Measurements from ENCODE around the gene NR2F2.

DNA sequence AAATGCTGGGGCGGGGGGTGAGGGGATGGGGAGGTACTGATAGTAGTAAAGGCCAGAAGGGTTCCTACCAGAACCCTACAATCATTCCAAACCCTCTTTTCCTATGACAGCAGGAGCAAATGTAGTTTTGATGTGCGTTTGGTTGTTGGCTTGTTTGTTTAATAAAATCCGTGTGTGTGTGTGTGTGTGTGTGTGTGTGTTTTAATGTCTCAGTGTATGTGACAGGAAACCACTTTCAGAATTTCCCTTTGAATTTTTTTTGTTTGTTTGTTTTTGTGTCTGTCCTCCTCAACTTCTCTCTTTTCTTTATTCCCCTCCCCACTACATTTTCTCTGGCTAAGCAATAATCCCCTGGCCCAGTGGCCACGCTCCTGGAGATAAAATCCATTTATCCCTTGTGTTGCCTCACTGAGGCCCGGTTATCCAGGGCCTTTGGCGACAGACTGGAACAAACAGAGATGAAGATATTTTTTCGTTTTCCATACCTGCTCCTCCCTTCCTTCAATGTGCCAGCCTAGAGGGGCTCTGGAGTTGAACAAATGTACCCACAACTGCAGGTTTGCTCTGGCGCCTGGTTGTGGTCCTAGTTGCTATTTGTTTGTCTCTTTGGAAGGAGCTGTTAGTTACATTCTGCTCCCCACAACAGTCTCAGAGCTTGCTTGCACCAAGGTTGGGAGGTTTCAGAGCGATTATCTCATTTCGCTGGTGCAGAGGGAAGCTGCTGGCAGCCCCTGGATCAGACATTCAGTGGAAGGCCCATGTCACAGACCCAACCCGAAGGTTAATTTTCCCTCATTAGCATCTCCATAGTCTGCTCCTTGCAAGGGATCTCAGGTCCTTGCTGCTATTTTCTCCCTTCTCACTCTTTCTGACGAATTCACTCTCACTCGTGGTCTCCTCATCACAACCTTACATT lies 17.9 kb downstream of the NR2F2 start:
- TF ChIP-seq, protein P1, sequence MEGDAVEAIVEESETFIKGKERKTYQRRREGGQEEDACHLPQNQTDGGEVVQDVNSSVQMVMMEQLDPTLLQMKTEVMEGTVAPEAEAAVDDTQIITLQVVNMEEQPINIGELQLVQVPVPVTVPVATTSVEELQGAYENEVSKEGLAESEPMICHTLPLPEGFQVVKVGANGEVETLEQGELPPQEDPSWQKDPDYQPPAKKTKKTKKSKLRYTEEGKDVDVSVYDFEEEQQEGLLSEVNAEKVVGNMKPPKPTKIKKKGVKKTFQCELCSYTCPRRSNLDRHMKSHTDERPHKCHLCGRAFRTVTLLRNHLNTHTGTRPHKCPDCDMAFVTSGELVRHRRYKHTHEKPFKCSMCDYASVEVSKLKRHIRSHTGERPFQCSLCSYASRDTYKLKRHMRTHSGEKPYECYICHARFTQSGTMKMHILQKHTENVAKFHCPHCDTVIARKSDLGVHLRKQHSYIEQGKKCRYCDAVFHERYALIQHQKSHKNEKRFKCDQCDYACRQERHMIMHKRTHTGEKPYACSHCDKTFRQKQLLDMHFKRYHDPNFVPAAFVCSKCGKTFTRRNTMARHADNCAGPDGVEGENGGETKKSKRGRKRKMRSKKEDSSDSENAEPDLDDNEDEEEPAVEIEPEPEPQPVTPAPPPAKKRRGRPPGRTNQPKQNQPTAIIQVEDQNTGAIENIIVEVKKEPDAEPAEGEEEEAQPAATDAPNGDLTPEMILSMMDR (IDR thresholded peaks at IDR 0.05 in 4 of 5, conservative IDR thresholded peaks at IDR 0.05 in 1 of 5), result no peak
- no peak for TF ChIP-seq POLR2A (IDR thresholded peaks at IDR 0.05)
